DND-41 (cell line): ENCODE results near the gene PHF20.

Experiments used
- CTCF ChIP-seq: IDR thresholded peaks from 2 replicates; pipeline ENCODE4 v1.5.1; 2012; ENCODE audit warnings: borderline replicate concordance, low read length, moderate library complexity, mild to moderate bottlenecking; ENCODE audit not compliant: poor library complexity, severe bottlenecking; ENCODE audit errors: extremely low read depth
- EZH2 ChIP-seq: IDR thresholded peaks from 3 replicates; pipeline ENCODE4 v1.6.1; 2012; ENCODE audit warnings: borderline replicate concordance, low read depth, mild to moderate bottlenecking, moderate library complexity, low read length, inconsistent platforms; ENCODE audit not compliant: severe bottlenecking

DNA sequence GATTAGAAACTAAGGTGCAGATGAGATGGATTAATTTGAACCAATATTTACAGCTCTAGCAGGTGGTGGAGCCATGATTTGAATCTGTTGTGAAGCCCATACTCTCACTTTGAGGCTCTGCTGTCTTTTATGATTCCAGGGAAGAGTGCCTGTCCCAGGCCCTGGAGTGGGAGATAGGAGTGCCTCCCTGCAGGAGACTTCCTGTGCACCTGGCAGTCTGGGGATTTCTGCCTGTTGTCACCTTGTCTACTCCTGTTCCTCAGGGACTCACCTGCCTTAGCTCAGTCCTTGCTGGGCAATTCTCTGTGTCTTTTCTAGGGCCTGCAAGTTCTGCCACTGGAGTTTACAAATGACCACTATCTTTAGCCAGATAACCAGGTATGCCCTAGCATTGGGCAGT lies 136.2 kb downstream of the PHF20 start:
- no peak for TF ChIP-seq CTCF
- no peak for TF ChIP-seq EZH2
